Psoas muscle (tissue), 8 donors: ENCODE results near the gene AJUBA. TPM values are rescaled to one million over a fixed set of nuclear protein-coding genes. Genes with fewer than 3 reads are reported as not detected.
"Not testable (repeated sequence)": the region's sequence is repeated elsewhere in the genome, so short reads cannot be mapped to it uniquely, and the experiment has no call there.

Experiments
- ATAC-seq, 4 donors: fragments of 200-7000 bp; cut with Tn5 transposase; one replicate each; pipeline ENCODE4 v1.9.1; 2020; ENCODE audit warnings: moderate library complexity in 3 of 4, mild to moderate bottlenecking in 2 of 4
- DNase-seq, 2 donors: peaks; one replicate each; pipeline ENCODE4 v3.0.0-alpha.2; 2020
- H3K27ac ChIP-seq: fragments of 200-600 bp; one replicate; pipeline ENCODE4 v1.8.0; 2022
- H3K27me3 ChIP-seq, 3 donors: fragments of 200-600 bp in 1 of 3; one replicate each; pipeline versions ENCODE4 v1.6.1 to v1.8.0; 2013 to 2022; ENCODE audit warnings: low read length in 2 of 3, mild to moderate bottlenecking in 2 of 3, moderate library complexity in 1 of 3; ENCODE audit not compliant: insufficient read depth in 3 of 3
- H3K36me3 ChIP-seq, 2 donors: fragments of 200-600 bp in 1 of 2; one replicate each; pipeline versions ENCODE4 v1.6.1 to v1.8.0; 2013 to 2022; ENCODE audit warnings: low read depth in 1 of 2, mild to moderate bottlenecking in 1 of 2, moderate library complexity in 1 of 2; ENCODE audit not compliant: insufficient read depth in 1 of 2
- H3K4me1 ChIP-seq: fragments of 200-600 bp; one replicate; pipeline ENCODE4 v1.8.0; 2022
- H3K4me3 ChIP-seq: fragments of 200-600 bp; one replicate; pipeline ENCODE4 v1.8.0; 2022; ENCODE audit warnings: mild to moderate bottlenecking
- H3K9me3 ChIP-seq: fragments of 200-600 bp; one replicate; pipeline ENCODE4 v1.8.0; 2022
- WGBS, 3 donors: extraction: QIAGEN DNeasy Blood & Tissue Kit; methylation state at CpG; one replicate each; pipeline versions ENCODE4 v1.1.6 to v1.1.7; 2013; 5-methylcytosine and 5-hydroxymethylcytosine counted together
- intact Hi-C, 2 donors: fragments of 100-400 bp; cut with DNase I; formaldehyde crosslinking; loops; one replicate each; pipeline versions ENCODE4 v1.11.0 to v1.14.2; 2022
- polyA plus RNA-seq, 3 donors: library from polyadenylated mRNA; stranded (reverse); fragments of 200-250 nt; gene quantifications; one replicate each; pipeline ENCODE4 v1.2.3, GENCODE V29; 2013
- total RNA-seq, 4 donors: library from RNA; stranded (reverse); fragmentation: NEBNext Ultra II Directional in 2 of 4; extraction: Animal tissue kit (Norgen Biotek cat#: 25700) in 2 of 4; gene quantifications; one replicate each; pipeline versions ENCODE4 v1.2.1 to v1.2.4, GENCODE V29; 2021 to 2023
- TF ChIP-seq, protein P1 (sequence below): fragments of 200-600 bp; IDR thresholded peaks from one replicate; pipeline ENCODE4 v1.8.0; 2022; ENCODE audit warnings: antibody characterized with exemption
- donor health status: healthy with polysubstance abuse.
- donor health status: DM: no; HTN: no; CAD: no; lungs with moderate emphysema.
- donor health status: Bipolar disorder and iron deficiency.
- donor health status: healthy.
- donor health status: DM: yes; HTN: yes; CAD: no.
- donor health status: DM: no; HTN: no; CAD: no.
- donor health status: DM: no; HTN: no; CAD: no.
- donor health status: DM: yes; HTN: yes; CAD: no.

AJUBA gene
- total and polyA plus RNA-seq, 7 donors: 0.65 to 1.5 (median 0.95) TPM

DNA sequence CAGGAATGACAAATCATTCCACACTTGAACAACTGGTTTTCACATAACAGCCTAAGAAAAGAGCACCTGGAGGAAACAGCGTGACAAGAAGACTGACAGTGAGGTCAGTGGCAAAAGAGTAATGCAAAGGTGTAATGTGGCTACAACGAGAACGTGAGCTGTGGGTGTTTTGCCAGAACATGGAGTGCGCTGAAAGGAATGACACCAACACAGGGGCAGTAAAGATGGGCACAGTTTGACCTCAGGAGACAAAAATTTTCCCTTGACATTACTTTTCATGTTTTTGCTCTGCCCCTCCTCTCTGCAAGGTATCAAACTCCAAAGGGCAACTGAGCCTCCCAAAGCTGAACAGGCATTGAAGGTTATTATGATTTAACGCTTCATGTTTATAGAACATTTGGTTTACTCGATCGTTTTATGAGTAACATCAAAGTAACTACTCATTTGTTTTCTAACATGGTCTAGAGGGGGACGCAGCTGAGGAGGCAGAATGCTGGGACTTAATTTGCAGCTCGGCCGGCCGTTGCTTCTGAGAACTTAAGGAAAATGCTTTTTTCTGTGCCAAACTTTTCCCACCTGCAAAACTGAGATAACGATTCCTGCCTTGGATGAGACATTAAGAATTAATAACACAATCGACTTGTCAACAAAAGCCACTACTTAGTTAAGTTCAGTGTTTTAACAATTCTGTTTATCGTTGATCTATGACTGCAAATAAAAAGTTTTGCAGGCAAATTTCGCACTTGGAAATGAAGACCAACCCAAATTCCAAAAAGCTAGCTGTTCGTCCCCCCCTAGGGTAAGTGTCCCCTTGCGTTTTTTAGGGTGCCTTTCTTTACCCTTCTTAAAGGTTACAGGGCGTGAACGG, 26.4 kb downstream of the AJUBA start:
- peaks cover 0 to 29% of the 10 kb centered on the region in 2 donors for H3K36me3 ChIP-seq
- no peaks in the 10 kb centered on the region for H3K9me3 ChIP-seq
- H3K27ac ChIP-seq: peak overlapping the region; percentile 94
- H3K27me3 ChIP-seq: no peaks in the 10 kb centered on the region
- DNase-seq: no peak
- TF ChIP-seq, protein P1, sequence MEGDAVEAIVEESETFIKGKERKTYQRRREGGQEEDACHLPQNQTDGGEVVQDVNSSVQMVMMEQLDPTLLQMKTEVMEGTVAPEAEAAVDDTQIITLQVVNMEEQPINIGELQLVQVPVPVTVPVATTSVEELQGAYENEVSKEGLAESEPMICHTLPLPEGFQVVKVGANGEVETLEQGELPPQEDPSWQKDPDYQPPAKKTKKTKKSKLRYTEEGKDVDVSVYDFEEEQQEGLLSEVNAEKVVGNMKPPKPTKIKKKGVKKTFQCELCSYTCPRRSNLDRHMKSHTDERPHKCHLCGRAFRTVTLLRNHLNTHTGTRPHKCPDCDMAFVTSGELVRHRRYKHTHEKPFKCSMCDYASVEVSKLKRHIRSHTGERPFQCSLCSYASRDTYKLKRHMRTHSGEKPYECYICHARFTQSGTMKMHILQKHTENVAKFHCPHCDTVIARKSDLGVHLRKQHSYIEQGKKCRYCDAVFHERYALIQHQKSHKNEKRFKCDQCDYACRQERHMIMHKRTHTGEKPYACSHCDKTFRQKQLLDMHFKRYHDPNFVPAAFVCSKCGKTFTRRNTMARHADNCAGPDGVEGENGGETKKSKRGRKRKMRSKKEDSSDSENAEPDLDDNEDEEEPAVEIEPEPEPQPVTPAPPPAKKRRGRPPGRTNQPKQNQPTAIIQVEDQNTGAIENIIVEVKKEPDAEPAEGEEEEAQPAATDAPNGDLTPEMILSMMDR: no peak
- intact Hi-C loops: loop anchor here in 1 of 2 donors (2.0 kb wide), 1 partner anchor 23 kb away; no protein-coding TSS in a partner anchor
- ATAC-seq: no peak
- WGBS, 3 donors: 17 to 23% (median 19%) methylated on average over 19 of the region's 19 CpGs
- peak overlapping the region; percentile 82 for H3K4me3 ChIP-seq
- H3K4me1 ChIP-seq: peaks cover 6% of the 10 kb centered on the region

DNA sequence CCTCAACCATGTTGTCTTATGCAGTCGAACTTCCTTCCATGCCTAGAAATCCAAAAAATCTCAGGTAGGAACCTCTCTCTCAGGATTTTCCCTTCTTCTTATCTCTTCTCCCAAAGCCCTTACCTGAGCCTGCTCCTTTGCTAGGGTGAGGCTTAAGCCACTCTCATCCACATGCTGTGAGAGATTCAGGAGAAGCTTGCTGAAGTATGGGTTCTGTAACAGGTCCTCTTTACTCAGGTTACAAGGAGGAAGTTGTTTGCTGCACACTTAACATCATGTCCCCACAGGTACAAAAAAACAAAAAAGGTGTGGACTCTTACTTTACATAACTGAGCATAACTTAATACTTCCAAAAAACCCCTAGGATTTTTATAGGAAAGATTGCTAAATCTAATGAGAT, 29.9 kb downstream of the AJUBA start:
- DNase-seq (no peak), ATAC-seq (no peak)
- 88 to 95% (median 93%) methylated on average over 1 of the region's 1 CpG for WGBS, 3 donors
- Histone ChIP-seq H3K27me3 (no peaks in the 10 kb centered on the region), H3K4me3 (no peak overlapping the region), H3K9me3 (no peaks in the 10 kb centered on the region), H3K27ac (no peak overlapping the region), H3K4me1 (peaks cover 6% of the 10 kb centered on the region), H3K36me3 (peaks cover 0 to 62% of the 10 kb centered on the region in 2 donors)
- intact Hi-C loops: no loop called here
- TF ChIP-seq, protein P1: no peak

DNA sequence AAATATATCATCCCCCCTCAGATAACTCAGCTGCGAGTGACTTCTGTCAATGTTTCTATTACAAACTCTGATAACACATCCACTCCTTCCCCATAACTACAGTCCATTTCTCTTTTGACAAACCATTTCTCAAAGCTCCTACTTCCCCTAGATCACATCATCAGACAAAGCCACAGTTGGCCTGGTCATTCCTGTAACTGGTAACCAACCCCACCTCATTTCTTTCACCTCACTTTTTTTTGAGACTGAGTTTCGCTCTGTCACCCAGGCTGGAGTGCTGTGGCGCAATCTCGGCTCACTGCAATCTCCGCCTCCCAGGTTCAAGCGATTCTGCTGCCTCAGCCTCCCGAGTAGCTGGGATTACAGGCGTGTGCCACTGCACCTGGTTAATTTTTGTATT, 30.6 kb downstream of the AJUBA start:
- peaks cover 0 to 69% of the 10 kb centered on the region in 2 donors for H3K36me3 ChIP-seq

DNA sequence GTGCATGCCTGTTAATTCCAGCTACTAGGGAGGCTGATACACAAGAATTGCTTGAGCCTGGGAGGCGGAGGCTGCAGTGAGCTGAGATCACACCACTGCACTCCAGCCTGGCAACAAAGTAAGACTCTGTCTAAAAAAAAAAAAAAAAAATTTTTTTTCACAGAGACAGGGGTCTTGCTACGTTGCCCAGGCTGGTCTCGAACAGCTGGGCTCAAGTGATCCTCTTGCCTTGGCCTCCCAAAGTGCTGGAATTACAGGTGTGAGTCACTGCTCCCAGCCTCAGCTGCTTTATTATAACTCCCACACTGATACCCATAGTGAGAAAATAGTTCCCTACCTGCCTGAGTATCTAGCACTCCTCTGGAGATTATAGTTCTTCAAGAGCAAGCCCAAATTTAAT, 36.7 kb downstream of the AJUBA start:
- no peak for ATAC-seq
- Histone ChIP-seq H3K36me3 (peaks cover under 1 to 63% of the 10 kb centered on the region in 2 donors), H3K4me3 (no peak overlapping the region), H3K27ac (no peak overlapping the region), H3K27me3 (no peaks in the 10 kb centered on the region), H3K9me3 (no peaks in the 10 kb centered on the region), H3K4me1 (no peaks in the 10 kb centered on the region)
- TF ChIP-seq, protein P1: no peak
- intact Hi-C loops: no loop called here
- no peak for DNase-seq
- 92 to 98% (median 93%) methylated on average over 3 of the region's 3 CpGs for WGBS, 3 donors

More for the DNA sequence above, 30.6 kb downstream of the AJUBA start:
- H3K9me3 ChIP-seq, H3K4me3 ChIP-seq, ATAC-seq, H3K27ac ChIP-seq, intact Hi-C loops, DNase-seq, H3K27me3 ChIP-seq, H3K4me1 ChIP-seq: not testable (repeated sequence)
- WGBS, 3 donors: 87 to 97% (median 91%) methylated on average over 8 of the region's 8 CpGs

DNA sequence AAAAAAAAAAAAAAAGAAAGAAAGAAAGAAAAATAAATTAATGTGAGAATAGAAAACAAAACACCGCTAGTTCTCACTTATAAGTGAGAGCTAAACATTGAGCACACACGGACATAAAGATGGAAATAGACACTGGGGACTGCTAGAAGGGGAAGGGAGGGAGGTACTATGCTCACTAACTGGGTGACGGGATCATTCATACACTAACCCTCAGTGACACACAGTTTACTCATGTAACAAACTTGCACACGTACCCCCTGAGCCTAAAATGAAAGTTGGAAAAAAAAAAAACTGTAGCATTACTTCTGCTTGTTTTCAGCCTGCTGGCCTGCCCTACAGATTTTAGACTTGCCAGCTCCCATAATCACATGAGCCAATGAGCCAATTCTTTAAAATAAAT, 42.7 kb downstream of the AJUBA start:
- H3K36me3 ChIP-seq: peaks cover 3 to 6% of the 10 kb centered on the region in 2 donors
- ATAC-seq: no peak
- TF ChIP-seq, protein P1: no peak
- H3K4me1 ChIP-seq: no peaks in the 10 kb centered on the region
- intact Hi-C loops: loop anchor here in 1 of 2 donors (10.0 kb wide), 1 partner anchor 45 kb away; the partner anchor contains the start of gene AJUBA
- no peak for DNase-seq
- H3K4me3 ChIP-seq: no peak overlapping the region
- H3K9me3 ChIP-seq: no peaks in the 10 kb centered on the region
- no peak overlapping the region for H3K27ac ChIP-seq
- H3K27me3 ChIP-seq: no peaks in the 10 kb centered on the region
- 88 to 90% (median 89%) methylated on average over 4 of the region's 4 CpGs for WGBS, 3 donors
